ENCODE measurements around the gene STRN.
"Not testable (repeated sequence)": the region's sequence is repeated elsewhere in the genome, so short reads cannot be mapped to it uniquely, and the experiment has no call there.

Gene STRN

GRCh38 chr2:36906277-36906676 is 60.1 kb downstream of the STRN start:
- DNase-seq: no peak

- DNase-seq: no peak
Observed at GRCh38 chr2:36904636-36905035, 61.7 kb downstream of the STRN start.

GRCh38 chr2:36902385-36903120 is 63.8 kb downstream of the STRN start:
- no peak for DNase-seq

DNA sequence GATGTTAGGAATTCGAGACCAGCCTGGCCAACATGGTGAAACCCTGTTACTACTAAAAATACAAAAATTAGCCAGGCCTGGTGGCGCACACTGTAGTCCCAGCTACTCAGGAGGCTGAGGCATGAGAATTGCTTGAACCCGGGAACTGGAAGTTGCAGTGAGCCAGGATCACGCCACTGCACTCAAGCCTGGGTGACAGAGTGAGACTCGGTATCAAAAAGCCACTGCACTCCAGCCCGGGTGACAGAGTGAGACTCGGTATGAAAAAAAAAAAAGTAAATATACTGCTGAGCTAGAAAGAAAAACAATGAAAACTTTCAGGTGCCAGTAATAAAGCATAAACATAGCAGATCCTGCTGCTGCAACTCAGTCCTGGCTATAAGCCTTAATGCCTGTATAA is 73.5 kb downstream of the STRN start:
- no peak for DNase-seq

DNA sequence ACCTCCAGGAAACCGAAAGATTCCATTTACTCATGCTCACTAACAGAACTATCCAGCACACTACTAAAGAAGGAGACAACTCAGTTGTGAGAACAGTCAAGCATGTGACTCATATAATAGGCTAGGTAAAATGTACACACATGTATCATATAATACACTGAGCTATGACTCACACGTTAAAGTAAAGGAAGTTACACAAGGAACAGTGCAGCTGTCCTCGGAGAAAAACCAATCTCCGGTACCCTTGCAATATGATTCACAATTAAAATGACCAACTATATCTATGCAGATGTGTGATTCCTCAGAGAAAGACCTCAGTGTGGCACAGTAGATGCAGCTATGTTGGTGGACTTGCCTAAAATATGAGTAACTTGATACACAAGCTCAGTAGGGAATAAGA is 76.5 kb downstream of the STRN start:
- peak in 1 of 2 experiments; percentile 23 for DNase-seq

DNA sequence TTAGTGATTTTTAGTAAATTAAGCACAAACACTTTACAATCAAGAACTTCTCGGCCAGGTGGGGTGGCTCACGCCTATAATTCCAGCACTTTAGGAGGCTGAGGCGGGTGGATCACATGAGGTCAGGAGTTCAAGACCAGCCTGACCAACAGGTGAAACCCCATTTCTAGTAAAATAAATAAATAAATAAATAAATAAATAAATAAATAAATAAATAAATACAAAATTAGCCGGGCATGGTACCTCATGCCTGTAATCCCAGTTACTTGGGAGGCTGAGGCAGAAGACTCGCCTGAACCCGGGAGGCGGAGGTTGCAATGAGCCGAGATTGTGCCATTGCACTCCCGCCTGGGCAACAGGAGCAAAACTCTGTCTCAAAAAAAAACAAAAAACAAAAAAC is 79.2 kb downstream of the STRN start:
- DNase-seq: not testable (repeated sequence)

DNA sequence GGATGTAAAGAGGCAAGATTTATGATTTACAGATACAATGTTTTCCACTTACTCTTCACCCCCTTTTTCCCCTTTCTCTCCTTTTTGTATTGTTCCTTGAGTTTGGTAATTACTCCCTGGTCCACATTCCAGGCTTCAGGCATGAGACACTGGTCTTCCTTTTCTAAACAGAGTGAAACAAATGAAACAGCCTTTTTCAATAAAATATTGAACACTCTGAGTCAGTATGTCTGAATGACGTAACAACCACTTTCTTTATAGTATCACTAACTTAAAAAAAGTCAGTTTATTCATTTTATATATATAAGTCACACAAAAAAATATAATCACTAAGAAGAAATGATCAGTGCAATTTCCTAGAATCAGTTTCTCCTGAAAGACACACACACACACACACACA is 79.7 kb downstream of the STRN start:
- no peak for DNase-seq

- DNase-seq: no peak
Observed at GRCh38 chr2:36885605-36886004, 80.7 kb downstream of the STRN start.

DNA sequence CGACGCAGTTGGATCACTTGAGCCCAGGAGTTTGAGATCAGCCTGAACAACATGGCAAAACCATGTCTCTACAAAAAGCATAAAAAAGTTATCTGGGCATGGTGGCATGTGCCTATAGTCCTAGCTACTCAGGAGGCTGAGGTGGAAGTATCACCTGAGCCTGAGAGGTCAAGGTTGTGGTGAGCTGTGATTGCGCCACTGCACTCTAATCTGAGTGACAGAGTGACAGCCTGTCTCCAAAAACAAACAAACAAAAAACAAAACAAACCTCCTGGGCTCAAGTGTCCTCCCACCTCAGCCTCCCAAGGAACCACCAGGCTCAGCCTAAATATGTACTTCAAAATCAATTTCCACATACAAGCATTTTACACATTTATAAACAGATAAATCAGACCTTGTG is 83.8 kb downstream of the STRN start:
- DNase-seq: no peak

- no peak for DNase-seq
Observed at GRCh38 chr2:36881816-36882215, 84.5 kb downstream of the STRN start.

DNA sequence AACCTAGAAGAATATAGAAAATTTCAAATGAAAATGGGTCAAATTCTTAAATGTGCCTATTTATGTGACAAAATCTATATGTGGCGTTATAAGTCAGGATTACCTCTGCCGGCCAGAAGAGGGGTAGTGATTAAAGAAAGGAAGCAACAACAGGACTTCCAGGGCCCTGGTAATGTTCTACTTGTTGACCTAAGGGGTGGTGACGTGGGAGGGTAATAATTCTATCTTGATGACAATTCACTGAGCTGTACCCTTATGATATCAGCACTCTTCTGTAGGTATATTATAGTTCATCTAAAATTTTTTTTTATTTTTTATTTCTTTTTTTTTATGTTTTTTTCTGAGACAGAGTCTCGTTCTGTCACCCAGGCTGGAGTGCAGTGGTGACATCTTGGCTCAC is 87.9 kb downstream of the STRN start:
- no peak for DNase-seq

DNA sequence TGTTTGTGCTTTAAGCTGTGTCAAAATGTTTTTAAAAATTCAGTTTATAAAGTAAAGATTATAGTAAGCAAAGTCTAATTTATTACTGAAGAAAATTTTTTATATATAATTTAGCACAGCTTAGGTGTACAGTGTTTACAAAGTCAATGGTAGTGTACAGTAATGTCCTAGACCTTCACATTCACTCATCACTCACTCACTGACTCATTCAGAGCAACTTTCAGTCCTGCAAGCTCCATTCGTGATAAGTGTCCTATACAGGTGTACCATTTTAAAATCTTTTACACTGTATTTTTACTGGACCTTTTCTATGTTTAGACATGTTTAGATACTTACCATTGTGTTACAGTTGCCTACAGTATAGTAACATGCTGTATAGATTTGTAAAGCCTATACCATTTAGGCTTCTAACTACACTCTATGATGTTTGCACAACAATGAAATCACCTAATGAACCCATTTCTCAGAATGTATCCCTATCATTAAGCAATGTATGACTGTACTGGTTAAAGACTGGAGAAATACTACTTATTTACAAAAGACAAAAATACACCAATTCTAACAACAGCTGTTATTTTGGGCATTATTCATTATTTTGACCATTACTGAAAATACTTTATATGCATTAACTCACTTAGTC is 95.1 kb downstream of the STRN start:
- no peak for DNase-seq

GRCh38 chr2:36869606-36870005 is 96.7 kb downstream of the STRN start:
- DNase-seq: no peak

DNA sequence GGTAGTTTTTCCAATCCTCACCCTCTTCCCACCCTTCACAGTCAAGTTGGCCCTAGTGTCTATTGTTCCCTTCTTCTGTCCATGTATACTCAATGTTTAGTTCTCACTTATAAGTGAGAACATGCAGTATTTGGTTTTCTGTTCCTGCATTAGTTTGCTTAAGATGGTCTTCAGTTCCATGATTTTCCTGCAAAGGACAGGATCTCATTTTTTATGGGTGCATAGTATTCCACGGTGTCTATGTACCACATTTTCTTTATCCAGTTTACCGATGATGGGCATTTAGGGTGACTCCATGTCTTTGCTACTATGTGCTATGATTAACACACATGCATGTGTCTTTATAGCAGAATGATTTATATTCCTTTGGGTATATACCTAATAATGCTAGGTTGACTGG is 104.4 kb downstream of the STRN start:
- no peak for DNase-seq

- no peak for DNase-seq
Observed at GRCh38 chr2:36859366-36859792, 107.0 kb downstream of the STRN start.

- no peak for DNase-seq
Observed at GRCh38 chr2:36858551-36859365, 107.6 kb downstream of the STRN start.

GRCh38 chr2:36857713-36858112 is 108.6 kb downstream of the STRN start:
- no peak for DNase-seq

DNA sequence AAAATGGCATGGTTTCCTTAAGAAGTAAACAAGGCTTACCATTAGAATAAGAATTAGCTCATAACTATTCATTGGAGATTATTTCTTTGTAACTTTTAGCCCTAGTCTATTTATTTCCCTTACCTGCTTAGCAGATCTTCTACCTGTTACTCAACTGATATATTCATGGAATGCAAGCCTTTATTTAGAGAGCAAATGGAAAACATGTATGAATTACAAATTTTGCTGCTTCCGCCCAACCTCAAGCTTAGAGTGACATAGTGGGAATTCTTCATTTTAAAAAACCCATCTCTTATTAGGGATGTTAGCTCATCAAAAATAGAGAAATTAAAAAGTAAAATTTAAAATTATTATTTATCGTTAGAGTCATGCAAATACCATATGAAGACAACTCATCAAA is 110.9 kb downstream of the STRN start:
- no peak for DNase-seq

GRCh38 chr2:36854241-36854640 is 112.1 kb downstream of the STRN start:
- DNase-seq: no peak

DNA sequence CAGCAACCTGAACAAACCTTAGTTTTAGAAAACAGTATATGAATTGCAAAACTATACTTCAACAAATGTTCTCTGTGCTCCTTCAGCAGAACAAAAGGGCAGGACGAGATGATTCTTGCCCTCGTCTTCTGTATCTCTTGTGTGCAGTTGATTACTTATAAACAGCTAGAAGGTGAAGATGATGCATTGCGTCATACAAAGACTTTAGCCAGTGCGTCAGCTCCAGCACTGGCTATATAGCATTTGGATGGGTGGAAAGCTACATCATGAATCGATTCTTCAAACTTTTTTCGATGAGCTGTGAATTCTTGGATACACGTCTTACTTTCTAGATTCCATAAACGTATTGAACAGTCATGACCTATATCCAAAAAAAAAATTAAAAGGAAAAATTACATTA is 117.1 kb downstream of the STRN start:
- DNase-seq: no peak

GRCh38 chr2:36843838-36844237 is 122.5 kb downstream of the STRN start:
- no peak for DNase-seq

GRCh38 chr2:36839976-36840617 is 126.2 kb downstream of the STRN start:
- DNase-seq: no peak

Data from activated T-cell treated with anti-CD3 and anti-CD28 coated beads, Interleukin-2, amount 50 U/mL, for 48 hours (primary cell).